NT2/D1 (cell line): Measurements from ENCODE around the gene FOXL3.

Experiments
- SUZ12 ChIP-seq: IDR thresholded peaks from 2 replicates; pipeline ENCODE4 v1.6.1; 2011; ENCODE audit not compliant: insufficient read length, insufficient read depth; ENCODE audit errors: extremely low read depth
- YY1 ChIP-seq: IDR thresholded peaks from 2 replicates; pipeline ENCODE4 v1.6.1; 2011; ENCODE audit not compliant: insufficient read length, insufficient read depth

DNA sequence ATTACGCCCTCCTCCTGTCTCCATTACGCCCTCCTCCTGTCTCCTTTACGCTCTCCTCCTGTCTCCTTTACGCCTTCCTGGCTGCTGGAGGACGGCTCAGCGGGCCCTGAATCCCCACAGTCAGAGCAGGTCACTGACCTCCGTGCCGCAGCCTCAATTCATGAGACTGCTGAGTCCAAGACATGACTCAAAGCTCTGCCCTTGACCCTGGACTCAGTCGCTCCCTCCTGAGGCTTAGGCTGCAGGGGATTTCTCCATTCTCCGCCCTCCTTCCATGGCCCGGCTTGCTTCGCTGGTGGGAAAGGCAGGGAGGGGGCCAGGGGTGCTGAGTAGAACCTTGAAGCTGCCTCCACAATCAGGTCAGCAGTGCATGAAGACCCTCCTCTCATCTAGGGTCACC lies 21.0 kb upstream of the FOXL3 start:
- TF ChIP-seq YY1 = no peak
- no peak for TF ChIP-seq SUZ12
